UCSD-AML1 (cell line): ENCODE results near the gene ZNF138.
"Not testable (repeated sequence)": the region's sequence is repeated elsewhere in the genome, so short reads cannot be mapped to it uniquely, and the experiment has no call there.

ENCODE experiments used
- DNase-seq: peaks from one replicate; lab custom pipeline; 2025; ENCODE audit not compliant: unreplicated experiment; lab: John Stamatoyannopoulos, UW

Gene ZNF138

DNA sequence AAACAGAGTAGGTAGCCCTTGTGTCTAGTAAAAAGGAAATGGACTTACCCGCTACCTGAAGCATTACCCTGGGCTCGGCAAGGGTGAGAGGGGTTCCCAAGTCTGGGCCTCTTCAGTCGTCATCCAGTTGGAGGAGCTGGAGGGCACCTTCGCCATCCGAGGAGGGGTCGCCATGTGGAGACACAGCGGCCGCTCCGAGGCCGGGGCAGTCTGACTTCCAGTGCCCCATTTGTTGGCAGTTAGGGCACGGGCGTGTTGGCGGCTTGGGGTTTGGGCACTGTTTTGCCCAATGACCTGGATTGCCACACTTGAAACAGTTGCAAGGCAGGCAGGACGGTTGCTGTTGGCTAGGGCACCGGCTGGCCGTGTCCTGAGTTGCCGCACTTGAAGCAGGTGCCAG is 43.8 kb downstream of the ZNF138 start:
- DNase-seq = not testable (repeated sequence)

DNA sequence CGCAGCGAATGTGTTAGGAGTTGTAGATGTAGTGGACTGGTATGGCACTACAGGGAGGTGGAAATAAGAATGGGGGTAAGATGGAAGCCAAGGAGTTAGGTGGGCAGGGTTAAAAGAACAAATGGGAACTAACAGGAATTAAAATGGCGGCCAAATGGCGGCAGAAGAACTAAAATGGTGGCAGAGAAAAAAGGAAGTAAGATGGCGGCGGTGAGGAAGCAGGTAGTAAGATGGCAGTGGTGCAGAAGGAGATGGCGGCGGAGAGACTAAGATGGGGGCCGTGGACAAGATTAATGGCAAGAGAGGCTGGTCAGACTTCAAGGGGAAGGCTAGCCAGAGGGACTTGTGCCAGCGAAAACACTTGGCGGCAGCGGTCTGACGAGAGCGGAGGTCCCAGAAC is 44.5 kb downstream of the ZNF138 start:
- DNase-seq = no peak

DNA sequence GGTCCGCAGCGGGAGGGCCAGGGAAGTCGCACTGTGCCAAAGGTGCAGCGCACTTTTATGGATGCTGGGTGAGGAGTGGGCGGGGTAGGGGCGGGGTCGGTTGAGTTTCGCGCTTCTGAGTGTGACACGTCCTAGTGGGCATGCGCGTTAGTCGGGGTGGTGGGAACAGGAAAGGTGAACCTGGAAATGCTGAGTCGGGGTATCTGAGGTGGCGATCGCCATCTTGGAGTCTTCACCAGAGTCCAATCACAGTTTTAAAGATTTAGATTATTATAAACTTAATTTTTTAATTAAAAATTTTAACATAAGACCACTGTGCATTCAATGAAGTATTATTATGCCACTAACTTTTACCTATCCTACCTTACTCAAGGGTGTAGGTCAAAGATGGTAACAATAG is 45.7 kb downstream of the ZNF138 start:
- DNase-seq = no peak

DNA sequence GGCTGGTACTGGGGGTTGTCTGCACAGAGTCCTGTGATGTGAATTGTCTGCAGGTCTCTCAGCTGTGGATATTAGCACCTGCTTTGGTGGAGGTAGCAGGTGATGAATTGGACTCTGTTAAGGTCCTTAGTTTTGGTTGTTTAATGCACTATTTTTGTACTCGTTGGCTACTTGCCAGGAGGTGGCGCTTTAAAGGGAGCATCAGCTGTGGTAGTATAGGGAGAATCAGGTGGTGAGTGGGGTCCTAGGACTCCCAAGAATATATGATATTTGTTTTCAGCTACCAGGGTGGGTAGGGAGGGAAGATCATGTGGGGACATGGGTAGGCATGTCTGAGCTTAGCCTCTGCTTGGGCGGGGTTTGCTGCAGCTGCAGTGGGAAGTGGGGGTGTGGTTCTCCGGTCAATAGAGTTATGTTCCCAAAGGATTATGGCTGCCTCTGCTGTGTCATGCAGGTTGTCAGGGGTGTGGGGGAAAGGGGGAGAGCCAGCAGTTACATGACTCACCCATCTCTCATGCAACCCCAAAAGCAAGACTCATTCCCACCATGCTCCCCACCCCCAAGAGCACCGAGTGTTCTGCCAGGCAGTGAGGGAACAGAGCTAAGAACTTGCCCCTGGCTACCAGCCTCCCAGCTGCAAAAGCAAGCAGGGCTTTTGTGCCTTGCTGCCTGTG is 55.2 kb downstream of the ZNF138 start:
- DNase-seq = no peak

DNA sequence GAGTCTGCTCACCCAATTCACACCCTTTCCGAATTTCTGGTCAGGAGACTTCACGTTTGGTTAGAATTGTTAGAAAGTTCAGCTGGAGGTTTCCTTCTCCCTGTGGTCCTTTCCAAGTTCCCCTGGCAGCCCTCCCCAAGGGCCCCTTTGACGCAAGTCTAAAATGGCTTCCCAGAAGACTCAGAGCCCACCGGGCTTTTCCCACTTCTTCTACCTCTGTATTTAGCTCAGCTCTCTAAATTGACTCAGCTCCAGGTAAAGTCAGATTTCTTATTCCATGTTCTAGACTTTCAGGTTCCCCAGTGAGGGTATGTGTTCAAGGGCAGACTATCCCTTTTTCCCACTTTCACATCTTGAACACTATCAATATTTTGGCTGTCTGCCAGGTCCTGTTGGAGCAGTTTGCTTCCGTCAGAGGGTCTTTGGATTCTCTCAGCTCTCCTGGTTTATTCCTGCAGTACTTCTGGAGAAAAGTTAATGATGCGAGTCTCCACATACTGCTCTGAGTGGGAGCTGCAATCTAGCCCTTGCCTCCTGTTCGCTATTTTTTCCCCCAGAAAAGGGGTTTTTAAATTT is 55.8 kb downstream of the ZNF138 start:
- no peak for DNase-seq

DNA sequence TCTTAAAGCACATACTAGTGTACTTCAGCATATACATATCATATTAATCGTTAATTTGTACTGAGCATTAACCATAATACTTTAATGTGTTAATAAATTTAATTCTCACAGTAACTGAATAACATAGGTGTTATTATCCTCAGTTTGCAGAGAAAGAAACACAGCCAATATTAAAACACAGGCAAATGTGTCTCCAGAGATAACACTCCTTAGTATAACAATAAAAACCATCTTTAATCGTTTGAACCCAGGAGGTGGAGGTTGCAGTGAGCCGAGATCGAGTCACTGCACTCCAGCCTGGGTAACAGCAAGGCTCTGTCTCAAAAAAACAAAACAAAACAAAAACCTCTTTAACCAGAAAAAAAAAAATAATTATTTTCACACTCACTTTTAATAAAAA is 59.5 kb downstream of the ZNF138 start:
- DNase-seq = no peak

DNA sequence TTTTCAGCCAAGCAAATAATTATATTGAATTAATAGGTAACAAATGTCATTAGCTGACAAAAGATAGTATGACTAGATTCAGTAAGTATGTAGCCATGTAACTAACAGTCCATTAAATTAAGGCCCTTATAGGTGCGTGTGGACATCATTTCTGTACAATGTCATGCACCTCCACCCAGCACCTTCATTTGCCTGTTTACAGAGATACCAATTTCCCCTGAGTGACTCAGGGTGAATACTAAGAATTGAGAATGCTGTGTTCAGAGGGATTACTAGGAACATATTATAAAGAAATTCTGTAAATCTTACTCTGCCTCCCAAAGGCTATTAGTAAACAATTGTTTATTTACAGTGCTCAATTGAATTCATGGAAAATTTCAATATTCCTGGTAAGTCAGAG is 60.7 kb downstream of the ZNF138 start:
- no peak for DNase-seq

DNA sequence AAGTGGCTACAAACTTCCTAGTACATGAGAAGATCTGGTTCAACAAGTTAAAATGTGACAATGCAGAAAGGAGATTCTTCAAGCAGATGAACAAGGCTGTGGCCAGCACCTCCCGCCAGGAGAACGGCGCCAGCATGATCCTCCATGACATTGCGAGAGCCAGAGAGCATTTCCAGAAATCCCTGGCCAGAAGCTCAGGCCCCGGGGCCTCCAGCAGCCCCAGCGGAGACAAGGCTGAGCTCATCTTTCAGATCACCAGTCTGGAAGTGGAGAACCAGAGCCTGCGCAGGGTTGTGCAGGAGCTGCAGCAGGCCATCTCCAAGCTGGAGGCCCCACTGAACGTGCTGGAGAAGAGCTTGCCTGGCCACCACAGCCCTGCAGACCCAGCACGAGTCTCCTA is 68.8 kb downstream of the ZNF138 start:
- no peak for DNase-seq

DNA sequence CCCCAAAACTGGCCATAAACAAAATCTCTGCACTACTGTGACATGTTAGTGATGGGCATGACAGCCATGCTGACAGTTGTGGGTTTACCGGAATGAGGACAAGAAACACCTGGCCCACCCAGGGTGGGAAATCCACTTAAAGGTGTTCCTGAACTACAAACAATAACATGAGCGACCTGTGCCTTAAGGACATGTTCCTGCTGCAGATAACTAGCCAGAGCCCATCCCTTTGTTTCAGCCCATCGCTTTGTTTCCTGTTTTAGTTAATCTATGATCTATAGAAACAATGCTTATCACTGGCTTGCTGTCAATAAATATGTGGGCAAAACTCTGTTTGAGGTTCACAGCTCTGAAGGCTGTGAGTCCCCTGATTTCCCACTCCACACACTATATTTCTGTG is 69.3 kb downstream of the ZNF138 start:
- not testable (repeated sequence) for DNase-seq

DNA sequence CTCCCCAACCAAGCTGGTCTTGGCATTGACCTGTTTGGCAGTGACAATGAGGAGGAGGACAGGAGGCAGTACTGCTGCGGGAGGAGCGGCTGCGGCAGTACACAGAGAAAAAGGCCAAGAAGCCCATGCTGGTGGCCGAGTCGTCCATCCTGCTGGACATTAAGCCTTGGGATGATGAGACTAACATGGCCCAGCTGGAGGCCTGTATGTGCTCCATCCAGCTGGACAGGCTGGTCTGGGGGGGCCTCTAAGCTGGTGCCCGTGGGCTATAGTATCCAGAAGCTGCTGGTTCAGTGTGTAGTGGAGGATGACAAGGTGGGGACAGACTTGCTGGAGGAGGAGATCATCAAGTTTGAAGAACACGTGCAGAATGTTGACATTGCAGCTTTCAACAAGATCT is 69.7 kb downstream of the ZNF138 start:
- DNase-seq = no peak

DNA sequence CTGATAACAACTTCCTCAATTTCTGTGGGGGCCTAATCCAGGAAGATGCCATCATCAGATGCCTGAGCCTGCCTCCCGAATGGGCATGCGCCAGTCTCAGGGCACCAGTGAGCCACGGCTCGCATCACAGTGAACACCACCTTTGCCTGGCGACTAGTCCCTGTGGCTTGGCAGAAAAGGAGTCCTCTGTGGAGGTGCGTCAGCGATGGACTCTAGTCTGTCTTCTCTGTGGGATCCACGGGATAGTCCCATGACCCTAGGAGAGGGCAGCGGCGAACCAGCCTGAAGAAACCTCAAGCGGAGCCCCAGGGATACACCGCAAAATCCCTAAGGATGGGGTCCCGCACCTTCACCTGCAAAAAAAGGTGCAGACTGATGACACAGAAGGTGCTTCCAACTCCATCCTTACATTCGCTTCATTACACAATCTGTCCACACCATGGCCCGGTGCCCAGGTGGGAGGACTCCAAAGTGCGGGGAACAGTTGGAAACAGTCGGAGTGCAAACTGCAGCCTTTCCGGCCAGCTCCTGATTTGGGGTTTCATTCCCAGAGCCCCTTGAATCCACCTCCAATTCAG is 73.7 kb downstream of the ZNF138 start:
- no peak for DNase-seq

DNA sequence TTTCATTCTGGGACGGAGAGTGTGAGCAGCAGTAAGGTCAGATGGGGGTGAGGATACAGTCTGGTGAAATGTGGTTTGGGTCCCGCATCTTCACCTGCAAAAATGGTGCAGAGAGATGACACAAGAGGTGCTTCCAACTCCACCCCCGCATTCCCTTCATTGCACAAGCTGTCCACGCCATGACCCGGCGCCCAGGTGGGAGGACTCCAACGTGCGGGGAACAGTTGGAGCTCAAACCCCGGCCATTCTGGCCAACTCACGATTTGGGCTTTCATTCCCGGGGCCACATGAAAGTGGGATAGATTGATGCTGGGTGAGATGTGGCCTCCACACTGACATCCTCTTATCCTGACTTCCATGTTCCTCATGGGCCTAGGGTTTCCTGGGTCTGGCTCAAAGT is 74.3 kb downstream of the ZNF138 start:
- DNase-seq = no peak

DNA sequence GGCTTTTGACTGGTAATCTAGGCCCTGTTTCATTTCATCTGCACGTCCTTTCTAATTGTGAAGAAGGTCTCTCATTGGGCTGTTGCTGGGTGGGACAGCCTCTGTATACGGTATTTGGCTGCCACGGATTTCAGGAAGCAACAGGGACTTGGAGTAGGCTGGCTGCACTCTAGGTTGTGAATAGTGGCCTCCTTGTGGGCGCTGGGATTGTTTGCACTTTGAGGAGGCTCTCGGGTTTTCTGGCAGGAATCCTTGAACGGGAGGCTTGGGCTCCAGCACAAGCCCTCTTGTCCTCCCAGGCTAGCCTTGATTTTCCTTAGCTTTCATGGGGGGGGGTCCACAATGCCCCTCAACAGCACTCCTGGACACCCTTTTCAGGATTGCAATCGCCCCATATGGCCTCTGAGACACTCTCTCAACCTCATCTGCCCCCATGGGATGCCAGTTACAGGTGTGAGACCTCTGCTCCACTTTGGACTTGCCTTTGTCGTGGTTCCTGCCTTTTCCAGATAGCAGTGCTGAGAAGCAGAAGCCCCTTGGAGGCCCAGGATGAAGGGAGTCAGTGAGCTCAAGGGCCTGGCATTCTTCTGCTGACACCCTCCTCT is 75.0 kb downstream of the ZNF138 start:
- DNase-seq = no peak

DNA sequence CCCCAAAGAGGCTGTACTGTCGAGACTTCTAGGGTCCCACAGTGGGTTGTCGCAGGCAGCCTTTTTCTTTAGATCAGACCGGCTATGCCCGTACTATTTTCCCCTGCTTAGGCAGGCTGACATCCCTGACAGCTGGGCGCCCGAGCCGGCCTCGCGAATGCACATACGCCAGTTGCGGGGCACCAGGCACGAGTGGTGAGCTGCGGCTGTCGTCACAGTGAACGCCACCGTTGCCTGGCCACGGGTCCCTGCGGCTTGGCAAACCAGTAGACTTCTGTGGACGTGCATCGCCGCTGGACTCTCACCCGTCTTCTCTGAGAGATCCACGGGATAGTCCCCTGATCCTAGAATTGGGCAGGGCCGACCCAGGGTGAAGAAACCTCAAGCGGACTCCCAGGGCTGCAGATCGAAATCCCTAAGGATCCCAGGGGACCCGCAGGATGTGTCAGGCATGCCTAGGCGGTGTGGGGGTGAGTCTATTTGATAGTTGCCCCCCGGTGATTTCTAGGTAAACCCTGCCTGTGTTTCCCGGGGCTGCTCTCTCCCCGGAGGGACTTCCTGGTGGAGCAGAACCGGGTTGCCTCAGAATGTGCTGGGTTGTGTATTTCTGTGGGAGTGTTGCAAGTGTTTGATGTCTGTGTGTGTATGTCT is 75.8 kb downstream of the ZNF138 start:
- no peak for DNase-seq

DNA sequence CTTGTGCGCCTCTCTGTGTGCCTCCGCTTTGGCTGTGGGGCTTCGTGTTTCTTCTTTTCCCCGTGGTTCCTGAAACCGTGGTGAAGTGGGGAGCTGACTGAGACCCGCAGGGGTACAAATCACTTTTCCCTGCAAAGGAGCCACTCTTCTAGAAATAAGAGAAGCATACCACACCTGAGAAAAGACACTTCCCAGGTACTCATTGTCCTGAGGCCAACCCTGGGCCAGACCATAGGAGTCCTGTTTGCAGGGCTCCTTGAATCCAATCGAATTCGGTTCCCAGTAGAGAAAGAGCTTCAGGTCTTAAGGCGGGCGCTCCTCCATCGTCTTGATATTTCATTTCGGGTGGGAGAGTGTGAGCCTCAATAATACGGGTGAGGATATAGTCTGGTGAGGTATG is 76.4 kb downstream of the ZNF138 start:
- no peak for DNase-seq

DNA sequence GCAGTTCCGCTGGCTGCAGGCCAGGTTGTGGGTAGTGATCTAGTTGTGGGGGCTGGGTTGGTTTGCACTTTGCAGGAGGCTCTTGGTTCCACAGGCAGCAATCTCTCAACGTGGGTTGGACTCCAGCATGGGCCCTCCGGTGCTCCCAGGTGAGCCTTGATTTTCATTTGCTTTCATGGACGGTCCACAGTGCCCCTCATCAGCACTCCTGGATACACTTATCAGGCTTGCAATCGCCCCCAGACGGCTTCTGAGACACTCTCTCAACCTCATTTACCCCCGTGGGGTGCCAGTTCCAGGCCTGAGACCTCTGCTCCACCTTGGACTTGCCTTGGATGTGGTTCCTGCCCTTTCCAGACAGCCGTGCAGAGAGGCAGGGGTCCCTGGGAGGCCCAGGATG is 77.5 kb downstream of the ZNF138 start:
- no peak for DNase-seq

DNA sequence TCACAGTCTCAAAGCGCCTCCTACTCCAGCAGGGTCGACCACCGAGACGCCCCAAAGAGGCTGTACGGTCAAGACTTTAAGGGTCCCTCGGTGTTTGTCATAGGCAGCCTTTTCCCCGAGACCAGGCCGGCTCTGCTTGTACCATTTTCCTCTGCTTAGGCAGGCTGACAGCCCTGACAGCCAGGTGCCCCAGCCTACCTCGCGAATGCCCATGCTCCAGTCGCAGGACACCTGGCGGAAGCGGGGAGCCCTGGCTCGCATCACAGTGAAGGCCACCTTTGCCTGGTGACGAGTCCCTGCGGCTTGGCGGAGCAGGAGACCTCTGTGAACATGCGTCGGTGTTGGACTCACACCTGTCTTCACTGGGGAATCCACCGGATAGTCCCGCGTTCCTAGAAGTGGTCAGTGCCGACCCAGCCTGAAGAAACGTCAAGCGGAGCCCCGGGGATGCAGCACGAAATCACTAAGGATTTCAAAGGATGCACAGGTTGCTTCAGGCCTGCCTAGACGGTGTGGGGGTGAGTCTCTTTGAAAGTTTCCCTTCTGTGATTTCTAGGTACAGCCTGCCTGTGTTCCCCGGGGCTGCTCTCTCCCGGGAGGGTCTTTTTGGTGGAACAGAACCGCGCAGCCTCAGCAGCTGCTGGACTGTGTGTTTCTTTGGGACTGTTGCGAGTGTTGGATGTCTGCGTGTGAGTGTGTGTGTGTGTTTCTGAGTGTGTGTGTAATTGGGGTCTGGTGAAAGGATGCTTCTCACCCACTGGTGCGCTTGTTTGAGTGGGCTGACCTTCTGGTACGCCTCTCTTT is 78.3 kb downstream of the ZNF138 start:
- DNase-seq = no peak

DNA sequence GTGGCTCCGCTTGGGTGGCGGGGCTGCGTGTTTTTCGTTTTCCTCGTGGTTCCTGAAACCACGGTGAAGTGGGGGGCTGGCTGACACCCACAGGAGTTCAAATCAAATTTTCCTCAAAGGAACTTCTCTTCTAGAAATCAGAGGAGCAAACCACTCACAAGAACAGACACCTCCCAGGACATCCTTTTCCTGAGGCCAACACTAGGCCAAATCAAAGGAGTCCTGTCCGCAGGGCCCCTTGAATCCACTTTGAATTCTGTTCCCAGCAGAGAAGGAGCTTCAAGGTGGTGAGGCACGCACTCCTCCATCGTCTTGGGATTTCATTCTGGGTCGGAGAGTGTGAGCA is 78.9 kb downstream of the ZNF138 start:
- DNase-seq = no peak

DNA sequence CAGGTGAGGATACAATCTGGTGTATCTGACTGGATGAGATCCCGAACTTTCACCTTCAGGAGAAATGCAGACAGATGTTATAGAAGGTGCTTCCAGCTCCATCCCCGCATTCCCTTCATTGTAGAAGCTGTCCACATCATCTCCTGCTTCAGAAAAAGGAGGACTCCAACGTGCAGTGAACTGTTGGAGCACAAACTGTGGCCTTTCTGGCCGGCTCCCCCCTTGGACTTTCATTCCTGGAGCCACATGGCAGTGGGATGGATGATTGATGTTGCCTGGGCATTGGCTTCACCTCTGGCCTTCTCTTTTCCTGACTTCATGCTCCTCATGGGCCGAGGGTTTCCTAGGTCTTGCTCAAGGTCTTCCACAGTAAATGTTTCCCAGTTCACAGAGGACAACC is 79.3 kb downstream of the ZNF138 start:
- DNase-seq = no peak

DNA sequence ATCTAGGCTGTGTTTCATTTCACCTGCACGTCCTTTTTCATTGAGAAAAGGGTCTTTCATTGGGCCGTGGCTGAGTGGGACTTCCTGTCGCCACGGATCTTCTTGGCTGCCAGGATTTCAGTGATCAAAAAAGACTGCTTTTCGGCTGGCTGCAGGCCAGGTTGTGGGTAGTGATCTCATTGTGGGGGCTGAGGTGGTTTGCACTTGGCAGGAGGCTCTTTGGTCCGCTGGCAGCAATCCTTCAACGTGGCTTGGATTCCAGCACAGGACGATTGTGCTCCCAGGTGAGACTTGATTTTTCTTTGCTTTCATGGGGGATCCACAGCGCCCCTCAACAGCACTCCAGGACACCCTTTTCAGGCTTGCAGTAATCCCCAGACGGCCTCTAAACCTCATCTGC is 79.9 kb downstream of the ZNF138 start:
- DNase-seq = no peak

DNA sequence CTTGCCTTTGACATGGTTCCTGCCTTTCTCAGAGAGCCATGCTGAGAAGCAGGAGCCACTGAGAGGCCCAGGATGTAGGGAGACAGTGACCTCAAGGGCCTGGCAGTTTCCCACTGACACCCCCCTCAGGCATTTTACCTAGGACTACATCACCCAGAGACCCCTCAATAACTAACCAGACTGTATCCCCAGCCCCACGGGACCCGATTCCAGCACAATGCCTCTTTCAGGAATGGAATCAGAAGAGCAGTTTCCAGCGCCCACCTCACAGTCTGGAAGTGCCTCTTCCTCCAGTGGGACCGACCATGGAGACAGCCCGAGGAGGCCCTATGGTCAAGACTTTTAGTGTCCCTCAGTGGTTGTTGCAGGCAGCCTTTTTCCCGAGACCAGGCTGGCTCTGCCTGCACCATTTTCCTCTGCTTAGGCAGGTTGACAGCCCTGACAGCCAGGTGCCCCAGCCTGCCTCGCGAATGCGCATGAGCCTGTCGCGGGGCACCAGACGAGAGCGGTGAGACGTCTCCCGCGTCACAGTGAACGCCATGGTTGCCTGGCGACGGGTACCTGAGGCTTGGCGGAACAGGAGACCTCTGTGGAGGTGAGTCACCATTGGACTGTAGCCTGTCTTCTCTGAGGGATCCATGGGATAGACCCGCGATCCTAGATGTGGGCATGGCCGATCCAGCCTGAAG is 80.5 kb downstream of the ZNF138 start:
- DNase-seq = no peak
